Left forelimb (tissue), 1 donor: Measurements from ENCODE around the gene TUT7.
A peak's percentile ranks its signal among the peaks of the same experiment; 100 is the strongest.
"Not testable (repeated sequence)": the region's sequence is repeated elsewhere in the genome, so short reads cannot be mapped to it uniquely, and the experiment has no call there.

Experiments used
- DNase-seq: peaks from one replicate; pipeline ENCODE4 v3.0.0-alpha.2; 2018; ENCODE audit warnings: low spot score

The TUT7 gene, protein sequence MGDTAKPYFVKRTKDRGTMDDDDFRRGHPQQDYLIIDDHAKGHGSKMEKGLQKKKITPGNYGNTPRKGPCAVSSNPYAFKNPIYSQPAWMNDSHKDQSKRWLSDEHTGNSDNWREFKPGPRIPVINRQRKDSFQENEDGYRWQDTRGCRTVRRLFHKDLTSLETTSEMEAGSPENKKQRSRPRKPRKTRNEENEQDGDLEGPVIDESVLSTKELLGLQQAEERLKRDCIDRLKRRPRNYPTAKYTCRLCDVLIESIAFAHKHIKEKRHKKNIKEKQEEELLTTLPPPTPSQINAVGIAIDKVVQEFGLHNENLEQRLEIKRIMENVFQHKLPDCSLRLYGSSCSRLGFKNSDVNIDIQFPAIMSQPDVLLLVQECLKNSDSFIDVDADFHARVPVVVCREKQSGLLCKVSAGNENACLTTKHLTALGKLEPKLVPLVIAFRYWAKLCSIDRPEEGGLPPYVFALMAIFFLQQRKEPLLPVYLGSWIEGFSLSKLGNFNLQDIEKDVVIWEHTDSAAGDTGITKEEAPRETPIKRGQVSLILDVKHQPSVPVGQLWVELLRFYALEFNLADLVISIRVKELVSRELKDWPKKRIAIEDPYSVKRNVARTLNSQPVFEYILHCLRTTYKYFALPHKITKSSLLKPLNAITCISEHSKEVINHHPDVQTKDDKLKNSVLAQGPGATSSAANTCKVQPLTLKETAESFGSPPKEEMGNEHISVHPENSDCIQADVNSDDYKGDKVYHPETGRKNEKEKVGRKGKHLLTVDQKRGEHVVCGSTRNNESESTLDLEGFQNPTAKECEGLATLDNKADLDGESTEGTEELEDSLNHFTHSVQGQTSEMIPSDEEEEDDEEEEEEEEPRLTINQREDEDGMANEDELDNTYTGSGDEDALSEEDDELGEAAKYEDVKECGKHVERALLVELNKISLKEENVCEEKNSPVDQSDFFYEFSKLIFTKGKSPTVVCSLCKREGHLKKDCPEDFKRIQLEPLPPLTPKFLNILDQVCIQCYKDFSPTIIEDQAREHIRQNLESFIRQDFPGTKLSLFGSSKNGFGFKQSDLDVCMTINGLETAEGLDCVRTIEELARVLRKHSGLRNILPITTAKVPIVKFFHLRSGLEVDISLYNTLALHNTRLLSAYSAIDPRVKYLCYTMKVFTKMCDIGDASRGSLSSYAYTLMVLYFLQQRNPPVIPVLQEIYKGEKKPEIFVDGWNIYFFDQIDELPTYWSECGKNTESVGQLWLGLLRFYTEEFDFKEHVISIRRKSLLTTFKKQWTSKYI (N-terminal part only)

DNA sequence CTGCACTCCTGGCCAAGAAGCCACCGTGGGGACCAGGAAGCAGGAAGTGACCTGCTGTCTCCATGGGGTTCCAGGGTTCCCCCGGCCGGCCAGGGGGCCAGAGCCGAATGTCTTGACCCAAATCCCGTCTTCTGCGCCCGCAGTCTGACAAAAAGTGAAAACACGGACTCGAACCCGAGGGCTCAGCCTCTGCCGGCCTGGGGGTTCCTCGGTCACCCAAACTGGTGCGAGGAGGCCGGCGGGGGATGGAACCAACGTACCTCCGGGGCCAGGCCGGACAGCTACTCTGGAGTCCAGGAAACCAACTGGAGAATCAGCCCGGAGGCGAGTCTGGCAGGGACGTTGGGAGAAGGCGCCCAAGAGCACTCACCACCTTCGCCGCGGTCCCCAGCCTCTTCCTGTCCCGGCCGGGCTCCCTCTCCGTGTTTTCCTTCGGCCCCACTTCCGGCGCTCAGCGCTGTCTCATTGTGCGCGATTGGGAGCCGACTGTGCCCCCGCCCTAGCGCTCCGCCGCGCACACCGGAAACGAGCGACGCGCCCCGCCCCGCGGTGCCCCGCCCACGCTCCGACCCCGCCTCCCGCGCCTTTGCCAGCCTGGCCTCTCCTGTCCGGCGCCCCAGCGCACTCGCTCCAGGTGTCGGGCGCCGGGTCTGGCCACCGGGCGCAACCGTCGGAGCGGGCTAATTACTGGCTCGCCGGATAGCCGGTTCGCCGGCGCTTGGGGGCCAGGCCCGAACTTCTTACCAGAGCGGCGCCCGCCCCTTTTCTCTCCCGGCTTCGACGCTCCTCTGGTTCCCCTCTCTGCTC lies at the start of gene TUT7:
TSS of gene TUT7 (minus strand) at position 400 of the 807 bp plus-strand sequence. CDS start 1,211 bp downstream, outside the sequence.
- peak; percentile 99 for DNase-seq

DNA sequence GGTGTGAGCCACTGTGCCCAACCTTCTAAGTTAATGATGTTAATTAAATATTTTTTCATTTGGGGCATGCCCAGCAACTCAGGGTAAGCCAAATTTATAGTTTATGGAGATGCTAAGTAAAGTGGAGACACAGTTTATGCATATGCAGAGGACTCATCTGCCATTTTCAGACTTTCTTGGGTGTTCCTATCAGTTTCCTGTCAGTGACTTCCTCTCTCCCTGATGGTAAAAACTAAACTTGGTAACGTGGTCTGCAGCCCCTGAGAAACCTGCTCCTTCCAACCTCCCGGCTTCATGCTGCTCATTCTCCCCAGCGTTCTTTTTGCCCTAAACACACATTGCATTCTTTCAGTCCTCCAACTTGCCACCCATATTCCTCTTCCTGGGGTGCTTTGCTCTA lies 48.4 kb upstream of the TUT7 start:
- DNase-seq = no peak

DNA sequence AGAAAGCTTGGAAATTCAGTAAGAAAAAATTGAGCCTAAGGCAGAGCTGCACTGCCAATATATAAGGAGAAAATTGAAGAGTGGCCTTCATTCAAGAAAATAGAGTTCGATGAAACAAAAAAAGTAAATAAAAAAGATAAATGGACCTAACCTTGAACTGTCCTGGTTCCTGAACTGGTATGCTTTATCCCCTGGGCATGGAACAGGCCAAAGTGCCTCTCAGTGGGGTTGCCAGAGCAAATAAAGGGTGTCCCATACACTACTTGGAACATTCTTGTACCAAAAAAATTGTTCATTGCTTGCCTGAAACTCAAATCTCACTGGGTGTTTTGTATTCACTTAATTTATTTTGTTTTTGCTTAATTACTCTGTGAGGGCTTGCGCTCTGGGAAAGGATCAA lies 42.2 kb upstream of the TUT7 start:
- no peak for DNase-seq

DNA sequence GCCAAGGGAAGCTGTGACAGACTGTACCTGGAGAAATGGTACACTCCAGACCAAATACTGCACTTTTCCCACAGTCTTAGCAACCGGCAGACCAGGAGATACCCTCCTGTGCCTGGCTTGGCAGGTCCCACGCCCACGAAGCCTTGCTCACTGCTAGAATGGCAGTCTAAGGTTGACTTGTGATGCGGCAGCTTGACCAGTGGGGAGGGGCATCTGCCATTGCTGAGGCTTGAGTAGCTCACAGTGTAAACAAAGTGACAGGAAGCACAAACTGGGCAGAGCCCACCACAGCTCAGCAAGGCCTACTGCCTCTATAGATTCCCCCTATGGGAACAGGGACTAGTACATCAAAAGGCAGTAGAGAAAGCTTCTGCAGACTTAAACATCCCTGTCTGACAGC lies 36.0 kb upstream of the TUT7 start:
- not testable (repeated sequence) for DNase-seq

DNA sequence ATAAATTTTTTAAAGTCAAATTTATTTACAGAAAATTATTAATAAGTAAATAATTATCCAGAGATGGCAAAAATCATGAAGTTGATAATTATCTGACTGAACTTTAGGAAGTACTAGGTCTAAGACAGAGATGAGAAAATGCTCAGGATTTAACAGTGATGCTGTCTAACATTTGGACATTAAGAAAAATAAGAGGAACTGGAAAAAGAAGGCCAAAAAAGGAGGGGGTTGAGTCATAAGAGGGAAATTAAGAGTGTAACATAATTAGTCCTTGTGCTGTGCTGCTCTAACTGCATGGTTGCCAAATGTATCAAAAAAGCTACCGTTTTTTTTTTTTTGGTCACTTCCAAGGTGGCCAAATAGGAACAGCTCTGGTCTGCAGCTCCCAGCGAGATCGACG lies 35.4 kb upstream of the TUT7 start:
- DNase-seq = no peak

DNA sequence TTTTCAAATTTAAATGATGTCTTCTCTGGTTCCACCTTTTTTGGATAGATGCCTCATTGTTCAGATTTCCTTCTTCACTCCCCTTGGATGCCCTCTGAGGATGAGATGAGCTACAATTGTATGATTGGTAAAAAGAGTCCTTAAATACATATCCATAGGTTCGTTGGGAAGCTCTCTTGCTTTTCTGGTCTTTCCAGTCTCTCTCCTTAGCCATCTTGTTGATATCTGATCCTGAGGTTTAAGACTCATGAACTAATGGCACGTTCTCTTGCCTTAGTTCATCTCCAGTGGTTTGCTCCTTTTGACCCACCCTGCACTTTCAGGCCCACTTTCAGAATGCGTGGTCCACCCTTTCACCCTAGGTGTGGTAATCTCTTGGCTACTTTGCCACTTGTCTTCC lies 33.2 kb upstream of the TUT7 start:
- no peak for DNase-seq

DNA sequence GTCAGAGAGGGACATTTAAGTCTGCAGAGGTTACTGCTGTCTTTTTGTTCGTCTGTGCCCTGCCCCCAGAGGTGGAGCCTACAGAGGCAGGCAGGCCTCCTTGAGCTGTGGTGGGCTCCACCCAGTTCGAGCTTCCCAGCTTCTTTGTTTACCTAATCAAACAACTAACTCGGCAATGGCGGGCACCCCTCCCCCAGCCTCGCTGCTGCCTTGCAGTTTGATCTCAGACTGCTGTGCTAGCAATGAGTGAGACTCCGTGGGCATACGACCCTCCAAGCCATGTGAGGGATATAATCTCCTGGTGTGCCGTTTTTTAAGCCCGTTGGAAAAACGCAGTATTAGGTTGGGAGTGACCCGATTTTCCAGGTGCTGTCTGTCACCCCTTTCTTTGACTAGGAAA lies 28.8 kb upstream of the TUT7 start:
- DNase-seq = not testable (repeated sequence)

DNA sequence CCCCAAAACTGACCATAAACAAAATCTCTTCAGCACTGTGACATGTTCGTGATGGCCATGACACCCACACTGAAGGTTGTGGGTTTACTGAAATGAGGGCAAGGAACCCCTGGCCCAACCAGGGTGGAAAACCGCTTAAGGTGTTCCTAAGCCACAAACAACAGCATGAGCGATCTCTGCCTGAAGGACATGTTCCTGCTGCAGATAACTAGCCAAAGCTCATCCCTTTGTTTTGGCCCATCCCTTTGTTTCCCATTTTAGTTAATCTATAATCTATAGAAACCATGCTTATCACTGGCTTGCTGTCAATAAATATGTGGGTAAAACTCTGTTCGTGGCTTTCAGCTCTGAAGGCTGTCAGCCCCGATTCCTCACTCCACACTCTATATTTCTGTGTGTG lies 21.8 kb upstream of the TUT7 start:
- no peak for DNase-seq

DNA sequence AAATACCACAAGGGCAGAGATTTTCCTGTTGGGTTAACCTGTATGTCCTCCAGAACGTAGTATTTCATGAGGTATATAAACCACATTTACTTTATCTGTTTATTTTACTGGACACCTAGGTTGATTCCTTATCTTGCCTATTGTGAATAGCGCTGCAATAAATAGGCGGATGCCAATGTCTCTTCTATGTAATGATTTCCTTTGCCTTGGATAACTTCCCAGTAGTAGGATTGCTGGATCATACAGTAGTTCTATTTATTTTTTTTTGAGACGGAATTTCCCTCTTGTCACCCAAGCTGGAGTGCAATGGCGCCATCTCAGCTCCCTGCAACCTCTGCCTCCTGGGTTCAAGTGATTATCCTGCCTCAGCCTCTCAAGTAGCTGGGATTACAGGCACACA lies 15.6 kb upstream of the TUT7 start:
- DNase-seq = no peak

DNA sequence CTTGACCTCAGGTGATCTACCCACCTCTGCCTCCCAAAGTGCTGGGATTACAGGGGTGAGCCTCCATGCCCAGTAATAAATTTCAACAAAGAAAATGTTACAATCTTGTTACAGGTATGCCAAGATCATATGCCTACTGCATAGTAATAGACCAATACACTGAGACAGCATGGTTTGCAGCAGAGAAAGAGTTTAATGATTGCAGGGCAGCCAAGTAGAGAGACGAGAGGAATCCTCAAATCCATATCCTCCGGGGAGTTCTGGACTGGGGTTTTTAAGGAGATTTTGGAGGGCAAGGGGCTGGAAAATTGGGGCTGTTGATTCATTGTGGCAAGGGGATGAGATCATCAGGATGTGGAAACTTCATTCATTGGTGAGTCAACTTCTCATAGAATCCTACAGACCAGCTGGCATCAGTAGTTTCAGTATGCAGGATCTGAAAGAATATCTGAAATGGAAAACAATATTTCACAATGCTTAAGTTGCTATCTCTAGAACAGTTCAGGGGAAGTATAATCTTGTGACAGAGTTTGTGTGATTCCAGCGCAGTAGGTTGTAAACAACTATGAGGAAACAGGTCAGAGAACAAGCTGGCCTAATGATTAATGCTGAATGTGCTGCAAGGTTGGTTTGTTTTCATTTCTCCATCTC lies 14.8 kb upstream of the TUT7 start:
- no peak for DNase-seq

DNA sequence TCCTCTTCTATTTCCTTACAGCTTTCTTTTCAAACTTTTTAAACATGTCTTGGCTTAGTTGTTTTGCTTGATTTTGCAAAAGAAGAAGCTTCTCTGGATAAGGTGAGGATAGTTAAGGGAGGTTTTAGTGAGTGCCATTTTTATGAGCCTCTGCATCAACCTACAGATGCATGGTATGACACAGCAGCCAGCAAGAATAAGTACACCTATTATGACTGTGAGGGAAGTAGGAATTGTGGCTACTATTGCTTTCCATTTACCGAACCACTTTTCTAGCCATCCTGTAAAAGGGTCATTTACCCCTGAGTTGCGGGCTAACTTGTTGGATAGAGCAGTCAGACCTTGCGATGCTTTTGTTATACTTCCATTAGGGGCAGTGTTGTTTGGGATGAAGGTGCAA lies 7.0 kb upstream of the TUT7 start:
- DNase-seq = no peak

DNA sequence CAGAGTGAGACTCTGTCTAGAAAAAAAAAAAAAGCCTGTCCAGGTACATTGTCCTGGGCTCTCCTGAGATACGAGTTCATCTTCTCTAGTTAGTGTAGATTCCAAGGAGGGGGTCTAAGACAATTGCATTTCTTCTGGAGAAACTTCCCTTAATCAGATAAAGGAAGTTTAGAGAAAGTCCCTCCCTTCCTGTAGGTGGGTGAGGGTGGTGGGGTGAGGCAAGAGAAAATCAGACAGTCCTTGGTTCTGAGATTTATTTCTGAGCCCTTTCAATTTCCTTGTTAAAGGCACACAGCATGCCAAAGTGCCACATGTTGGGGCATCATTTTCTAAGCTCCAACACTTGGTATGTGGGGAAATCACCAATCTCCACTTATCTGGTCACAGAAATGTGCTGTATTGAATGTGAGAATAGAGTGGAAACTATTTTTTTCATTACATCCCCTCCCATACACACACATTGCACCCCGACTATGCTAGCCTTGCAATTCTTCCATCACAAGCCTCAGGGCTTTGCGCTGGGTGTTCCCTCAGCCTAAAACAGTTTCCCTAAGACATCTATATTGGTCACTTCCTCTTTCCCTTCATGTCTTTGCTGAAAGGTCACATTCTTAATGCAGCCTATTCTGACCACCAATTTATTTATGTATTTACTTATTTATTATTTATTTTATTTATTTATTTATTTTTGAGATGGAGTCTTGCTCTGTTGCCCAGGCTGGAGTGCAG lies 5.1 kb upstream of the TUT7 start:
- DNase-seq = no peak

DNA sequence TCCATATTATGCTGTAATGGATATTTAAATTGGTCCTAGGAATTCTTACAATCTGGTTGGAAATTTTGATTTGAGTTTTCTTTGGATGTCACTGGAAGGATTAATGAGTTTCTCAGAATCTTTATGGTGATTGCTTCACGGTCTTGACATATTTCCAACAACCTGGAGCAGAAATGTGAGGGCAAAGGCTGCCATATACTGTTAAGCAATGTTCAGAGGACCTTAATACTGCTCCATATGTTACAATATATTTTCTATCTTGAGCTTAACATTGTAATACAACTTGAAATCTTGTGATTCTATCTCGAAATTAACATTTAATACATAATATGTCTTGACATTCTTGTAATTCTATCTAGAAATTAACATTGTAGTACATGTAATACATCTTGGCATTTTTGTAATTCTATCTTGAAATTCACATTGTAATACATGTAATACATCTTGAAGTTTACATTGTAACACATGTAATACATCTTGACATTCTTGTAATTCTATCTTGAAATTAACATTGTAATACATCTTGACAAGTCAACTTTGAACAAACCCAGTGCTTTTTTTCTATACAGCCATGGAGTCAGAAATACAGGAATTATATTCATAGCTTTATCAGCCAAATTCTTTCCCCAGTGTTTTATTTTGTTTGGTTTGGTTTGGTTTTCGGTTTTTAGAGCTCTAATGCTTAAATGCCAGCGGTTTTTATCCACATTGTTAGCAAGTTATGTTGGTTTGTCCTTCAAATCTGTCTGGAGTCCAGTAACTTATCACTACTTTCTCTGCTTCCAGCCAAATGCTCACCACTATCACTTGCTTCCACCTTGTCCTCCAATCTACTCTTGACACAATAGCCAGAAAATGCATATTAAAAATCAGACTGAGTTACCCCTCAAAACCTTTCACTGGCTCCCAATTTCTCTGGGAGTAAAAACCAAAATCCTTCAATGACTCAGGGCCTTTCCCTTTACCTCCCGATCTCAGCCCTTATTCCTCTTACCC lies 3.0 kb upstream of the TUT7 start:
- DNase-seq = no peak

DNA sequence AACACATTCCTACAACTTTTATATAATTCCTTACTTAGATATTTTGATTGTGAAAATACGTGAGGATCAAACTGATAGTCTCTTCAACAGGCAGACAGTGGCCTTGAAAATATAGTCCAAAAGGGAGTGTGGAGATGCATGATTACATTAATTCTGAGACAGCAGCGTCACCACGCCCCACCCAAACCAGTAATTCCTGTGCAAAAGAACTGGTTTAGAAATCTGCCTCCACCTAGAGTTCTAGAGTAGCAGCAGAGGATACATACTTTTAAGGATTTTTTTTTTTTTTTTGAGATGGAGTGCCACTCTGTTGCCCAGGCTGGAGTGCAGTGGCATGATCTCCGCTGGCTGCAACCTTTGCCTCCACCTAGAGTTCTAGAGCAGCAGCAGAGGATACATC lies 1.6 kb upstream of the TUT7 start:
- no peak for DNase-seq

DNA sequence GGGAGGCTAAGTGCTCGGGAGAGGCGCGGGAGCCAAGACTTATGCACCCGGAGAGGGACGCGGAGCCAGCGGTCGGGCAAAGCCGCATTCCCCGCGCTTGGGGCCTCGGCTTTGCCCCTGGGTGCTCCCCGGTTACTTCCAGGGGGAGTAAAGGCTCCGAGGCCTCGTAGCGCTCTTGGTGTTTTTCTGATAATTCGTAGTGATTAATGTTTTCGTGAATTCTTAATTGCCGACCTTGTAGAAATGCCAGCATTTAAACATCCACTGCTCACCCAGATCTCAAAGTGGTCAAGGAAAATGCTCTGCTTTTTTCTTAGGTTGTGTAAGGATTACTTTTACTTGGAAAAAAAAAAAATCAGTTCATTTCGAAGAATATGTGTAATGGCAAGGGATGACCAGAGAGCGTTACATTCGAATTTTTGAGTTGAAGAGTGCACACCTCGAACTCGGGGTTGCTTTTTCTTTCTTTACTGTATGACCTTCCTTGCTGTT lies 654 bp upstream of the TUT7 start:
- no peak for DNase-seq

DNA sequence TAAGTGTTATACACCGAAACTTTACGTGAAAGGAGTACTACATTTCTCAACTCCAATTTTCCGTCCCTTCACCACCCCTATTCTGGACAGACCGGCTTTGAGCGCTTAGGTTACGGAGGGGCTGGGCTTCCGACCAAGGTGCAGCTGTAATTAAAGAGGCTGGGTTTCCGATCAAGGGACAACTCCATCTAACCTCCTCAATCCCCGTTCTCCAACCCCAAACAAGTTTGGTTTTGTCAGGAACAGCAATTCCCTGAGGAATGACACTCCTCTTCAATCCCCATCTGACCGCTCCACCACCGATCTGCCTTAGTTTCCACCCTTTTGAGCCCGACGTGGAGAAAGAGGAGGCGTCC lies 577 bp downstream of the TUT7 start:
- no peak for DNase-seq

DNA sequence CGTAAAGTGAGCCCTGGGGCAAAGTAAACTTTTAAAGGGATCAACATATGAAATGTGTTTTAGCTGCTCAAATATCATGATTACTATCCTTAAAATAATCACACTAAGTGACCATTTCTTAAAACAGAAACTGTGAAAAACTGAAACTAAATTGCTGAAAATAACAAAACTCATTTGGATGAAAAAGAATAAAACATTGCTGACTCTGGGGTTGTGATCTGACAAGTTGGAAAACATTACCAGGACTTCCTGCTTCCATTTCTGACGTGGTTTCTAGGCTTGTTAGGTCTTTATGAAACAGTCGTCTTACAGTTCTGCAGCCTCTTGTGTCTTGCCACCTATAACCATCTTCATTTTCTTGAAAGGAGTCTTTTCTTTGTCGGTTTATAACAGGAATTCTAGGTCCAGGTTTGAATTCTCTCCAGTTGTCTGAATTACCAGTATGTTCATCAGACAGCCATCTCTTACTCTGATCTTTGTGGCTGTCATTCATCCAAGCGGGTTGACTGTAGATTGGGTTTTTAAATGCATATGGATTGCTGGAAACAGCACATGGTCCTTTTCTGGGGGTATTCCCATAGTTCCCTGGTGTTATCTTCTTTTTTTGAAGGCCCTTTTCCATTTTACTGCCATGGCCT lies 1.7 kb downstream of the TUT7 start:
- DNase-seq = no peak

DNA sequence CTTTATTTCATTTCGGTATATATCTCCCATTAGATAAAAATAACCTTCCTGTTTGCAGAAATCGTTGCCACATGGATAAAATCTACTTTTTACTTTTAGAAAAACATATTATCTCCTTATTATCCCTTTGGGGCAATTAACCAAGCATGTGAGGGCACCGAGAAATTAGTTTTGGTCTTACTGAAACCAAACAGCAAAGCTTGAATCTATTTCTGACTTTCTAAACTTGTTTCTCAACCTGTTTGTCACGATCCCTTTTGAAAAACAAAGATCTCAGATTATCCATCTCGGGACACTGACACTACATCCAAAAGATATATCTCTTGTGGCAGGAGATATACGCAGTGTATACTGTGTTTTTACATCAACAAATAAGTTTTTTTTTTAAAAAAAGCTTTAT lies 2.3 kb downstream of the TUT7 start:
- DNase-seq = no peak
